ENCODE data around the gene DCTD. TPM values are rescaled to one million over a fixed set of nuclear protein-coding genes. Genes with fewer than 3 reads are reported as not detected.
A peak's percentile ranks its signal among the peaks of the same experiment; 100 is the strongest.

Gene DCTD
- total RNA-seq, 1 donor from 2014 or later = 93.4 TPM

GRCh38 chr4:182906786-182907185 is 10.4 kb downstream of the DCTD start:
- no peak overlapping the region for H3K9ac ChIP-seq
- no peak for DNase-seq (ENCODE audit: low spot score)
- H3K9me3 Mint-ChIP-seq = no peaks in the 10 kb centered on the region
- no peaks in the 10 kb centered on the region for H3F3A ChIP-seq (ENCODE audit: low read depth)
- no peaks in the 10 kb centered on the region for H3K9me3 ChIP-seq (ENCODE audit: low read depth)
- no peak overlapping the region for H3K4me3 Mint-ChIP-seq
- peaks cover 46% of the 10 kb centered on the region for H3K36me3 Mint-ChIP-seq
- no peak overlapping the region for H3K27ac ChIP-seq
- no peak for TF ChIP-seq CTCF (IDR thresholded peaks at IDR 0.05)
- no peak for TF ChIP-seq EZH2phosphoT487 (IDR thresholded peaks at IDR 0.05)
- no peak for TF ChIP-seq EZH2 (IDR thresholded peaks at IDR 0.05)
- H3K79me2 ChIP-seq (ENCODE audit: low read depth) = peaks cover 22% of the 10 kb centered on the region
- peaks cover 14% of the 10 kb centered on the region for H3K4me1 Mint-ChIP-seq
- peaks cover 22% of the 10 kb centered on the region for H3K36me3 ChIP-seq
- no peak overlapping the region for H3K27ac Mint-ChIP-seq
- no peak overlapping the region for H3K4me2 ChIP-seq
- H3K4me3 ChIP-seq = no peak overlapping the region
- no peak overlapping the region for H2AFZ ChIP-seq (replicated peaks)
- peaks cover 18% of the 10 kb centered on the region for H4K20me1 ChIP-seq (ENCODE audit: low read depth)
- peaks cover 16% of the 10 kb centered on the region for H3K4me1 ChIP-seq
- no peaks in the 10 kb centered on the region for H3K27me3 ChIP-seq
- H3K27me3 Mint-ChIP-seq (ENCODE audit: insufficient read depth, low read depth) = no peaks in the 10 kb centered on the region

GRCh38 chr4:182905038-182905437 is 12.1 kb downstream of the DCTD start:
- Histone ChIP-seq H4K20me1 (ENCODE audit: low read depth) (peaks cover 18% of the 10 kb centered on the region), H2AFZ (replicated peaks) (no peak overlapping the region), H3K36me3 (peaks cover 10% of the 10 kb centered on the region), H3K27me3 (no peaks in the 10 kb centered on the region), H3K9me3 (ENCODE audit: low read depth) (no peaks in the 10 kb centered on the region), H3K4me3 (no peak overlapping the region), H3K4me2 (no peak overlapping the region), H3K27ac (peak overlapping the region; percentile 50), H3K9ac (no peak overlapping the region), H3K79me2 (ENCODE audit: low read depth) (peaks cover 15% of the 10 kb centered on the region), H3K4me1 (peaks cover 16% of the 10 kb centered on the region), H3F3A (ENCODE audit: low read depth) (no peaks in the 10 kb centered on the region)
- H3K27me3 Mint-ChIP-seq (ENCODE audit: insufficient read depth, low read depth) = no peaks in the 10 kb centered on the region
- no peaks in the 10 kb centered on the region for H3K9me3 Mint-ChIP-seq
- no peak overlapping the region for H3K4me3 Mint-ChIP-seq
- DNase-seq (ENCODE audit: low spot score) = no peak
- TF ChIP-seq EZH2phosphoT487 (IDR thresholded peaks at IDR 0.05) (no peak), CTCF (IDR thresholded peaks at IDR 0.05) (no peak), EZH2 (IDR thresholded peaks at IDR 0.05) (no peak)
- H3K36me3 Mint-ChIP-seq = peaks cover 38% of the 10 kb centered on the region
- peak overlapping the region; percentile 5 for H3K27ac Mint-ChIP-seq
- peaks cover 14% of the 10 kb centered on the region for H3K4me1 Mint-ChIP-seq

- no peak overlapping the region for H3K4me3 ChIP-seq
- peak overlapping the region; percentile 50 for H3K27ac ChIP-seq
- no peaks in the 10 kb centered on the region for H3K27me3 Mint-ChIP-seq (ENCODE audit: insufficient read depth, low read depth)
- peaks cover 41% of the 10 kb centered on the region for H3K36me3 Mint-ChIP-seq
- H3K27me3 ChIP-seq = no peaks in the 10 kb centered on the region
- H3K79me2 ChIP-seq (ENCODE audit: low read depth) = peaks cover 10% of the 10 kb centered on the region
- peak overlapping the region; percentile 80 for H3K27ac Mint-ChIP-seq
- peaks cover 18% of the 10 kb centered on the region for H4K20me1 ChIP-seq (ENCODE audit: low read depth)
- peaks cover 14% of the 10 kb centered on the region for H3K4me1 Mint-ChIP-seq
- no peaks in the 10 kb centered on the region for H3F3A ChIP-seq (ENCODE audit: low read depth)
- H2AFZ ChIP-seq (replicated peaks) = no peak overlapping the region
- H3K4me2 ChIP-seq = no peak overlapping the region
- peaks cover 16% of the 10 kb centered on the region for H3K4me1 ChIP-seq
- H3K4me3 Mint-ChIP-seq = no peak overlapping the region
- DNase-seq (ENCODE audit: low spot score) = no peak
- H3K9ac ChIP-seq = no peak overlapping the region
- no peak for TF ChIP-seq CTCF (IDR thresholded peaks at IDR 0.05)
- TF ChIP-seq EZH2 (IDR thresholded peaks at IDR 0.05) = no peak
- no peak for TF ChIP-seq EZH2phosphoT487 (IDR thresholded peaks at IDR 0.05)
- H3K9me3 Mint-ChIP-seq = no peaks in the 10 kb centered on the region
- H3K36me3 ChIP-seq = peaks cover 8% of the 10 kb centered on the region
- no peaks in the 10 kb centered on the region for H3K9me3 ChIP-seq (ENCODE audit: low read depth)
Measured at GRCh38 chr4:182904211-182904761, 12.9 kb downstream of the DCTD start.
